ENCODE results near the gene UNC5A. TPM values are rescaled to one million over a fixed set of nuclear protein-coding genes. Genes with fewer than 3 reads are reported as not detected.

UNC5A gene
- total RNA-seq, 1 experiment from 2014 or later = 10.1 TPM

DNA sequence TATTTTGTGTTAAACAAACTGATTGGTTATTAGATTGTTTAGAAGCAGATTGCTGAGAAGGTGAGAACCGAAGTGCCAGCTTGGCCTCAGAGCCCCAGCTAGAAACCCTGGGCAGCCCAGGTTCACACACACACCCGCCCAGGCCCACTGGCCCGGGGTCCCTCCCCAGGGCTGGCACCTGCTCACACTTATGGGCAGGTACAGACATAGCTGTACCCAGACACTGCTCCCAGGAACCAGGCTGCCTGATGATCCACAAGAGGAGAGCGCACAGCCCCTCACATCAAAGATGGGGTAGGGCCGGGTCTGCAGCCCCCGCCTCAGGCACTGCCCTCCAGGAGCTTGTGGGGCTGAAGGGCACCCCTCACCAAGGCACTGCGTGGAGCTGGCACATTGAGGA lies 55.6 kb downstream of the UNC5A start:
- H4K20me1 ChIP-seq (ENCODE audit: insufficient read depth) = no peaks in the 10 kb centered on the region
- ChIA-PET CTCF (no interaction called here), RAD21 (ENCODE audit: low non-redundant PET in 1 of 2, low total read pairs in 2 of 2, uncharacterized antibody in 2 of 2, unreplicated experiment in 2 of 2) (no interaction called here), POLR2A (no interaction called here)
- no peaks in the 10 kb centered on the region for H3K36me3 ChIP-seq (ENCODE audit: control insufficient read depth in 1 of 2, insufficient read depth in 2 of 2, low read length in 2 of 2)
- no peaks in the 10 kb centered on the region for H3K9me2 ChIP-seq (ENCODE audit: insufficient read depth)
- no peak overlapping the region for H3K4me2 ChIP-seq (ENCODE audit: low read length)
- no TSS peak for BruUV-seq (replicated peaks)
- no peak overlapping the region for H3K9ac ChIP-seq (ENCODE audit: low read length)
- ATAC-seq (no peak), DNase-seq (ENCODE audit: low read depth, low spot score) (no peak)
- H3K9me3 ChIP-seq (ENCODE audit: control insufficient read depth in 1 of 2, insufficient read depth in 1 of 2, low read depth in 1 of 2, low read length in 2 of 2) = no peaks in the 10 kb centered on the region
- H3K4me3 ChIP-seq (replicated peaks in 1 of 2; ENCODE audit: low read depth in 1 of 2, low read length in 2 of 2) = no peak overlapping the region
- TF ChIP-seq POLR2AphosphoS5 (IDR thresholded peaks at IDR 0.05; ENCODE audit: low read depth, low read length) = no peak
- TF ChIP-seq CTCF (IDR thresholded peaks at IDR 0.05 in 2 of 3, conservative IDR thresholded peaks at IDR 0.05 in 1 of 3; ENCODE audit: borderline replicate concordance in 1 of 3, insufficient read depth in 1 of 3, low read depth in 2 of 3, low read length in 2 of 3) = no peak
- TF ChIP-seq EZH2 (IDR thresholded peaks at IDR 0.05) = no peak
- no peak for TF ChIP-seq JUND (IDR thresholded peaks at IDR 0.05)
- TF ChIP-seq ZNF274 (IDR thresholded peaks at IDR 0.05; ENCODE audit: low read depth, low read length) = no peak
- TF ChIP-seq CEBPB (IDR thresholded peaks at IDR 0.05; ENCODE audit: low read depth) = no peak
- no peak for TF ChIP-seq FOSL1 (IDR thresholded peaks at IDR 0.05; ENCODE audit: low read depth)
- no peak for TF ChIP-seq SP1 (IDR thresholded peaks at IDR 0.05; ENCODE audit: low read depth)
- H3K27me3 ChIP-seq (ENCODE audit: insufficient read depth, low read length) = no peaks in the 10 kb centered on the region
- intact Hi-C loops (cut with micrococcal nuclease) = no loop called here
- H2AFZ ChIP-seq (ENCODE audit: low read depth, low read length, poor library complexity, severe bottlenecking) = no peak overlapping the region
- no peaks in the 10 kb centered on the region for H3K4me1 ChIP-seq (ENCODE audit: control insufficient read depth in 1 of 2, insufficient read depth in 2 of 2, low read length in 2 of 2)
- H3K79me2 ChIP-seq (ENCODE audit: insufficient read depth, low read length) = no peaks in the 10 kb centered on the region
- no peak overlapping the region for H3K27ac ChIP-seq (ENCODE audit: low read depth, low read length)

DNA sequence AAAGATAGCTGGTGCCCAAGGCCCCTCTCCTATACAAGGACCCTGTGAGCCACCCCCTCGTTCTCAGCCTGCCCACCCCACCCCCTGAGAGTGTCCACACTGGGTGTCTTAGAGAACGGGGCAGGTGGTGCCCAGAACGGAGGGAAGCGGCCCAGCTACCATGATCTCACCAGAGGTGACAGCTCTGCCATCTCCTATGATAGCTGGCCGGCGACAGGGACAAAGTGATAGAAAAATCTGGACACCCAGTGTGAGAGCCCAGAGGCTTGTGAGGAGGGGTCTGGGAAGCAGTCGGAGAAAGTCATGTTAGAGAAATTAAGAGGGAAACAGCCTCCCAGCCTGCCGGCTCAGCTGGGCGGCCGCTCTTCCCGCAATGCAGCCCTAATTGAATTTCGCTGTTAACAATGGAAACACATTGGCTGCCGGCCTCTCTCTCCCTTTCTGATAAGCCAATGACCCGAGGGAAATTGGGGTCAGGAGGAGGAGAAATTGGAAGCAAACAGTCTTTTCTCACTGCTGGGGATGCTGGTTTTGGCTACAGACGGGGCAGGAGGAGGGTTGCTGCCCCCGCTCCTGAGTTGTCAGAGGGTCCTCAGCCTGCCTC lies 56.5 kb downstream of the UNC5A start:
- ChIA-PET CTCF (no interaction called here), RAD21 (ENCODE audit: low non-redundant PET in 1 of 2, low total read pairs in 2 of 2, uncharacterized antibody in 2 of 2, unreplicated experiment in 2 of 2) (no interaction called here)
- BruUV-seq (replicated peaks) = no TSS peak

More for the DNA sequence above, 56.5 kb downstream of the UNC5A start:
- H3K4me1 ChIP-seq (ENCODE audit: control insufficient read depth in 1 of 2, insufficient read depth in 2 of 2, low read length in 2 of 2) = no peaks in the 10 kb centered on the region
- no peak overlapping the region for H3K4me2 ChIP-seq (ENCODE audit: low read length)
- H3K4me3 ChIP-seq (replicated peaks in 1 of 2; ENCODE audit: low read depth in 1 of 2, low read length in 2 of 2) = no peak overlapping the region
- H3K9me2 ChIP-seq (ENCODE audit: insufficient read depth) = no peaks in the 10 kb centered on the region
- POLR2A ChIA-PET = no interaction called here
- no peak overlapping the region for H2AFZ ChIP-seq (ENCODE audit: low read depth, low read length, poor library complexity, severe bottlenecking)
- H3K9ac ChIP-seq (ENCODE audit: low read length) = no peak overlapping the region
- no peaks in the 10 kb centered on the region for H3K79me2 ChIP-seq (ENCODE audit: insufficient read depth, low read length)
- intact Hi-C loops (cut with micrococcal nuclease) = no loop called here
- no peaks in the 10 kb centered on the region for H3K36me3 ChIP-seq (ENCODE audit: control insufficient read depth in 1 of 2, insufficient read depth in 2 of 2, low read length in 2 of 2)
- ATAC-seq (no peak), DNase-seq (ENCODE audit: low read depth, low spot score) (no peak)
- no peak overlapping the region for H3K27ac ChIP-seq (ENCODE audit: low read depth, low read length)
- no peaks in the 10 kb centered on the region for H3K27me3 ChIP-seq (ENCODE audit: insufficient read depth, low read length)
- no peaks in the 10 kb centered on the region for H3K9me3 ChIP-seq (ENCODE audit: control insufficient read depth in 1 of 2, insufficient read depth in 1 of 2, low read depth in 1 of 2, low read length in 2 of 2)
- no peak for TF ChIP-seq CBX3 (IDR thresholded peaks at IDR 0.05; ENCODE audit: low read depth)
- no peak for TF ChIP-seq ZBTB33 (IDR thresholded peaks at IDR 0.05; ENCODE audit: extremely low read depth, insufficient replicate concordance, low read length)
- TF ChIP-seq CTCF (IDR thresholded peaks at IDR 0.05 in 2 of 3, conservative IDR thresholded peaks at IDR 0.05 in 1 of 3; ENCODE audit: borderline replicate concordance in 1 of 3, insufficient read depth in 1 of 3, low read depth in 2 of 3, low read length in 2 of 3) = no peak
- no peak for TF ChIP-seq ATF3 (IDR thresholded peaks at IDR 0.05)
- no peaks in the 10 kb centered on the region for H4K20me1 ChIP-seq (ENCODE audit: insufficient read depth)
